ENCODE results near the gene CDT1.

CDT1 gene

DNA sequence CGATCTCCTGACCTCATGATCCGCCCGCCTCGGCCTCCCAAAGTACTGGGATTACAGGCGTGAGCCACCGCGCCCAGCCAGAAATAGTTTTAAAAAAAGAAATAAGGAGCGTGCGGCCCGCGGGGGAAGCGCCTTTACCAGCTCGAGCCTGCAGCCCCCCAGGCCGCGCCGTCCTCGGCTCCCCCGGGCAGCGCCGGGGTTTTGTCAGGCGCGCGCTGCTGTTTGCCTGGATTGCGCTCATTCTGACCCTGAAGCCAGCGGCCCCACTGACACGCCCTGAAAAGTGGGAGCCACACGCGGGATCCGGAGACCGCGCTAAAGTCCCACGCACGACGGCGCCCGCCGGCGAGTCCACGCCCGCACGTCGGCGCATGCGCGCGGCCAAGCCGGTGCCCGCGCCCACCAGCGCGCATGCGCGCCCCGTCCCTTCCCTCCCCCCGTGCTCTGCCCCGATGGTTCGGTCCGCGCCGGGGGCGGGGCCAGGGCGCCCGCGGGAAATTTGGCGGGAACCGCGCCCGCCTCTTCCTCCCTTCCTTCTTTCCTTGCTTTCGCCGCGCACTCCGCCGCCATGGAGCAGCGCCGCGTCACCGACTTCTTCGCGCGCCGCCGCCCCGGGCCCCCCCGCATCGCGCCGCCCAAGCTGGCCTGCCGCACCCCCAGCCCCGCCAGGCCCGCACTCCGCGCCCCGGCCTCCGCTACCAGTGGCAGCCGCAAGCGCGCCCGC lies at the start of gene CDT1:
CDT1 (plus strand) TSS at position 526 of the 724 bp plus-strand sequence; CDS start at position 569, 43 bp downstream.
- DNase-seq (ENCODE audit: low spot score): peak; percentile 83

DNA sequence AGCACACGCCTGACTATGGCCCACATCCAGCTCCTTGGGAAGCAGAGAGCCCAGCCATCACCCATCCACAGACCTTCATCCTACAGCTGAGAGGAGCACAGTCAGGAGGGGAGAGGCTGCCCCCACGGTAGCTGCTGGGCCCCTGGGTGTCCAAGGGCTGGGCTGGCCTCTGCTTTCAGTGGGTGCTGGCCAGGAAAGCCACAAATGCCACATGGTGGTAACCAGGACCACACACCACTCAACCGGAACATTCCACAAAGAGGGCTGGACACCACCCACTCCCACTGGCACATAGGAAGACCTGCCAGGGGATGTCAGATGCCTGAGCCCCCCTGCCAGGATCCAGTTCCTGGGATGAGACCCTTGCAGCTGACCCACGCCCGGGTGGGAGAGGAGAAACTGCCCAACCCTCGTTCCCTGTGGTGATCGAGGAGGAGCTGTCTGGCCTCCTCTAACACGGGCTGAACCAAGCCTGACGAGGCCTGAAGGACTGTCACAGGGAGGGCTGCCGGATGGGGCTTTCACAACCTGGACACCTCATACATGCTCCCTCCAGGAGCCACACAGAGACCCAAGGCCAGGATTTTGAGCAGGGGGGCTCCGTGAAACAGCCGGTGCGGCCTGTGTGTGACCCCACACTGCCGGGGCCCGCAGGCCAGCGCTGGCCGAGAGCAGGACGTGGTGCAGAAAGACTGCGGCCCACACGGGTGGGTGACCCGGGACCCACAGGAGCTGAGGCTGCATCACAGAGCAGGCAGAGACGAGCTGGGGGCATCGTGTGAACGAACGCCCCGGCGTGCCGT lies 49.3 kb upstream of the CDT1 start:
- no peak for DNase-seq (ENCODE audit: low spot score)

DNA sequence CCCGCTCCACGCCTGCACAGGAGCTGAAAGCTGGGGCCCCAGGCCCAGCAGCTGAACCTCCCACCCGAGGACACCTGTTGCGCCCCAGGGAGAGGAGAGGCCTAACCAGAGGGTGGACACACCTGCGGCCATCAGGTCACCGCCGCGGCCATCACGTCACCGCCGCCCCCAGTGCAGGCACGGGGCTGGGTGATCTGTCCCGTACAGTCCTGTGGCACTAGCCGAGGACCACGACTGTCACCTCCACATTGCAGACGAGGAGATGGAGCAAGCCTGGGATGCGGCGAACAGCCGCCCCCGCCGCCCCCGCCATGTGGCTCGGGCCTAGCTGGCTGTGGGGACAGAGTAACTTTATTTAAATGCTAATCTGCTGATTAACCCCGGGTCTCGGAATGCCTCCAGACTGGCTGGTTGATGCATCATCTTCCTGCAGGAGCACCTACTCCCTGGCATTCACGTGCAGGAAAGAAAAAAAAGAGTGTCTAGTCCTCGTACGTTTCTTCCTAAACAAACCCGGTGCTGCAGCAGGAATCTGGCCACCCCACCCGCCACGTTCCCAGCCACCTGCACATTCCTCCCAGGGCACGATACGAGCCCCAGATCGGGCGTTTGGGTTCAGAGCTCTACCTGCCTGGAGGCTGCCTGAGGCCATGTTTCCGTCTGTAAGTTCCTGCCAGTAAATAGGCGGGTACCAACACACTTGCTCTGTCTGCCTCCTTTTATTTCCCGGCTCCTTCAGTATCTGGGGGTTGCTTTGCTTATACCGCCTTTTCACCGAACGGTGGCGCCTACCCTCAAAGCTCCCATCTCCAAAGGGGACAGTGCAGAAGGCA lies 48.5 kb upstream of the CDT1 start:
- no peak for DNase-seq (ENCODE audit: low spot score)

GRCh38 chr16:88755745-88756443 lies 47.7 kb upstream of the CDT1 start:
- DNase-seq (ENCODE audit: low spot score): no peak

- no peak for DNase-seq (ENCODE audit: low spot score)
These were observed 45.2 kb upstream of the CDT1 start for GRCh38 chr16:88758227-88758943.

DNA sequence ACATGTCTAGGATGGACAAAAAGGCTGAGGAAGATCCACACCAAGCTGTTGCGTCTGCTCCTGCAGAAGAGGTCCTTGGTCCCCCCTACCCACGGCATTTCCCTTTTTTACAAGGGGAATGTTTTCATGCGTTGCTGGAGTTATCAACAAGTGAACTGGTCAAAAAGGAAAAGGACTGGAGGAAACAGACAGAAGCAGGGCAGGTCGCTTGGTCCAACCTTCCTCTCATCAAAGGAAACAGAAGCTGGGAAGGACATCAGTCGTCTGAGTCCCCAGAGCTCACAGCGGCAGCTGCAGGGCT lies 44.7 kb upstream of the CDT1 start:
- no peak for DNase-seq (ENCODE audit: low spot score)

DNA sequence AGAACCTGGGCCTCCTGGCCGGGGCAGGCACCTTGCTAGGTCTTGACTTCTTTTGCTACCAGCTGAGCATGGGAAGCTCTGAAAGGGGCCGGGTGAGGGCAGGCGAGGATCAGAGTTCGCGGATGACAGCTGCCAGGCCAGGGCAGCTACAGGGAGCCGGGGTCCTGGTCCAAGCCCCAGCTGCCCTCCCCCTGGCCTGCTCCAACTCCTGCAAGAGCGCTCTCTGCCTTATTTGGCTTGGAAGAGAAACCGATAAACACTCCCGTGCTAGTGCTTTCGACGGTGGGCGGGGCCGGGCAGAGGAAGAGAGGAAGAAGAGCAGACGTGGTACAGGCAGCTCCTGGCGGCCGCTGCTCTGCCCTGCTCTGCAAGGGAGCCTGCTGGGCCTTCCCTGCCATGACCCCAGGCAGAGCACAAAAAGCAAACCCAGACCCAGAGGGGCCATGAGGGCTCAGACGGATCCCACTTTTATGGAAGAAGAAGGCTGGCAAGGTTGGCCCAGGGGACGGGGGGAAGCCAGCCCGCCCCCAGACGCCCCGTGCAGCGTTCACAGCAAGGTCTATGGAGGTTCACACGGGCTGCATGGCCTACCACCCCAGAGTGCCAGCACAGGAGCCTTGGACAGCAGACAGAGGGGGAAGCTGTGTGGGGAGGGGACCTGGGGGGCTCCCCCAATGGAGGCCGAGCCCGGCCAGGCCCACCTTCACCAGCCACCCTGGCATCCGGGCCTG lies 44.2 kb upstream of the CDT1 start:
- DNase-seq (ENCODE audit: low spot score): no peak

- no peak for DNase-seq (ENCODE audit: low spot score)
These were observed 43.6 kb upstream of the CDT1 start for GRCh38 chr16:88759976-88760350.

DNA sequence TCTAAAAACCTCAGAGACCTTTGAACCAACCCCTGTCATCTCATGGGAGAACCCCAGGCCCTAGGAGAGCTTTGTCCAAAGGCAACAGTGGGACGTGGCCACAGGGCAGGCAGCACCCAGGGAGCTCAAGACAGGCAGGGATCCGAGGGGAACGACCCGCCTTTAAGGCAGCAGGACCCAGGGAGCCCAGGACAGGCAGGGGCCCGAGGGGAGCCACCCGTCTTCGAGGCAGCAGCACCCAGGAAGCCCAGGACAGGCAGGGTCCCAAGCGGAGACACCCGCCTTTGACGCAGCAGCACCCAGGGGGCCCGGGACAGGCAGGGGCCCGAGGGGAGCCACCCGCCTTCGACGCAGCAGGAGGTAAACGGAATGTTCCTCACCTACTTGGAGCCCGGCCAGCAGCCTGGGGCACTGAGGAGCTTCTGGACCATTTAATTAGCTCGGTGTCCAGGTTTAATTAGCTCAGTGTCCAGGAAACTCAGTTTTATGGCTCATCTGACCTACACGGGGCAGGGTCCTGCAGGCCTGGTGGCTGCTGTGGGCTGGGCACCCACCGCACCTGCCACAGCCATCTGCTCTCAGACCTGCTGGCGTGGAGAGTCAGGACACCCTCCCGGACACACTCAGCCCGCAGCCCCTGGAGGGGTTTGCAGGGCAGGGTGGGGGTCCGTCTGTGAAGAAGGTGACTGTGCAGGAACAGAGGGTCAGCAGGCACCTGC lies 43.0 kb upstream of the CDT1 start:
- no peak for DNase-seq (ENCODE audit: low spot score)

- DNase-seq (ENCODE audit: low spot score): no peak
These were observed 42.5 kb upstream of the CDT1 start for GRCh38 chr16:88761143-88761534.

DNA sequence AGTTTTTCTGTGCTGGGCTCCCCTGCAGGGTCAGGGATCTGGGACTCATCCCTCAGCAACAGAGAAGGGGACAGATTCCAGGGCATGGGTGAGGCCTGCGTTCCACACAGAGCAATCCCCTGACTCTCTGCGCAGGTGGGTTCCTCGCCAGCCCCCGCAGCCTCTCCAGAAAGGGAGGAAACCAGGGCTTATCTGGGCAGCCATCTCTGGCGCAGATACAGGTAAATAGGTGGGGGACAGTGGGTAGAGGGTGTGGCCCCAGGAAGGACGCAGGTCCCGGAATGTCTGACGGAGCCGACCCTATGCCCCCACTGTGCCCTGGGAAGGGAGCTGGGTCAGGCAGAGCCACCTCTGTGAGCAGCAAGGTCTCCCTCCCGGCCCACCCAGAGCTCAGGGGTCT lies 41.8 kb upstream of the CDT1 start:
- no peak for DNase-seq (ENCODE audit: low spot score)

DNA sequence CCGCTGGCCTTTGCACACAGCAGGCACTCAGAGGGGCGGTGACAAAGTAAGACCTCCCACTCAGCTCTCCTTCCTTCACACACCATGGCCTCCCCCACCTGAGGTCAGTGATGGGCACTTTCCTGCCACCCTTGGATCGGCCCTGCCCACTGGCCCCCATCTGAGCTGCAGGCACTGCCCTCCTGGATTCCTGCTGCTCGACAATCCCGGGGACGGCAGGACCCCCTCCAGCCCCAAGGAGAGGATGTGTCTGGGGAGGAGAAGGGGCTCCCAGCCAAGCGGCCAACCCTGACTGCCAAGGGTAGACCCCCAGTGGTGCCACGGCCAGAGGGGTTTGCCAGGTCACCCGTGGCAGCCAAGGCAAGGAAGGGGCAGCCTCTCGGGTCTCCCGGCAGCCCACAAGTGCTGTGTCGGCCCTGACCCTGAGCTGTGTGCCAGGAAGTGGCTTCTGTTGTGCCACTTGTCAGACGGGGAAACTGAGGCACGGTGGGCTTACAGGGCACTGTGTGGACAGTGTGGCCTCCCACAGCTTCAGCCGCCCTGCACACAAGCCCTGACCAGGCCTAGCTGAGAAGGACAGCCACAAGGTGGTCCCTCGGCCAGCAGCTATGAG lies 41.2 kb upstream of the CDT1 start:
- DNase-seq (ENCODE audit: low spot score): no peak

- DNase-seq (ENCODE audit: low spot score): no peak
These were observed 40.6 kb upstream of the CDT1 start for GRCh38 chr16:88762941-88763340.

DNA sequence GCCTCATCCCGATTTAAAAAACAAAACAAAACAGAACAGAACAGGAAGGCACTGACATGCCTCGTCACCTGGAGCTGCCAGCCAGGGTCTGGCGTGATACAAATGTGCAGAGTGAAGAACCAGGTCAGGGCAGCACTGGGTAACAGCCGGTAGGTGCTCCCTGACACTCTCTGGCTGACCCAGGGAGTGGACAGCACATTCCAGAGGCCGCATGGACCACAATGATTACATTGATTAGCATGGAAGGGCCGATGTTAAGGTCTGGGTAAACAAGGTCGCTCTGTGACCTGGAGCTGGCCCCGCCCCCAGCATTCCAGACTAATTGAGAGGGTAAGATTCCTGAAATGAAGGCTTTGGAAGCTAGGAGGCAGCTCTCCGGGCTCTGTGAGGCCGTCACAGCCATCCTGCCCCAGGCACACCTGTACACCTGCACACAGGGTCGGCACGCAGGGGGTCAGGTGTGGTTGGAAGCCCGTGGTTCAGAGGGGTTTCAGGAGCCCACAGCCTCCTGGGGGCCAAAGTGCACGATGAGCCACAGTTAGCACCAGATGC lies 40.0 kb upstream of the CDT1 start:
- no peak for DNase-seq (ENCODE audit: low spot score)

DNA sequence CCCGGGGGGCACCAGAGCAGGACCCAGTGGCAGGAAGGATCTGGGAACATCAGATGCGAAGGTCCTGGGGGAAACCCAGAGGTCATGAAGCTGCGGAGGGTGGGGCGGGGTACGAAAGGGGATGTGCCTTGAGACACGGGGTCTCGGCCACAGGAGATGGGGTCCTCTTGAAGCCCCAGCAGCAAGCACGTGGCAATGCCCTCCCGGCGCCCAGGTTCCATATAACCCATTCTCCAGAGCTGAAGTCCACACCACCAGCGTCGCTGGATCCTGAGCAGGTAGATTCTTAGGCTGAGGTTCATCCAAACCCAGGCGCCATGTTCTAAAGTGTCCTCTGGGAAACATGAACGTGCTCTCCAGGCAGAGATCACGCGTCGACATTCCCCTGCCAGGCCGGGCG lies 39.5 kb upstream of the CDT1 start:
- DNase-seq (ENCODE audit: low spot score): no peak

DNA sequence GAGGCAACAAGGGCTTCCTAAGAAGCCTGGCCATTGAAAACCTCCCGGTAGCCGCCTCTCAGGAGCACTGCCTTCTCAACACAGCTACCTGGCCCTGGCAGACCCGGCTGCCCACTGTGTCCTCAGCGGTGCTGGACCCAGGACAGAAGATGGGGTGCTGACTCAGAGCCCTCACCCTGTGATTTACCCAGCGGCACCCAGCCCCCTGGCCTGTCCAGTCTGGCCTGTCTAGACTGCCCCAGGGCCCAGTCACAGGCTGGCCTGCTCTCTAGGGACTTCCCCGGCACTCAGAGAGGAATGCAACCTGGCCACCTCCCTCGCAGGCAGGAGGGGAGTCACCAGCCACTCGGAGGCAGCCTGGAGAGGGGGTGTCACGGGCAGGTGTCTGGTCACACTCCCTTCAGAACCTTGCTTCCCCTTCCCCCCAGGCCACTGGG lies 38.7 kb upstream of the CDT1 start:
- no peak for DNase-seq (ENCODE audit: low spot score)

DNA sequence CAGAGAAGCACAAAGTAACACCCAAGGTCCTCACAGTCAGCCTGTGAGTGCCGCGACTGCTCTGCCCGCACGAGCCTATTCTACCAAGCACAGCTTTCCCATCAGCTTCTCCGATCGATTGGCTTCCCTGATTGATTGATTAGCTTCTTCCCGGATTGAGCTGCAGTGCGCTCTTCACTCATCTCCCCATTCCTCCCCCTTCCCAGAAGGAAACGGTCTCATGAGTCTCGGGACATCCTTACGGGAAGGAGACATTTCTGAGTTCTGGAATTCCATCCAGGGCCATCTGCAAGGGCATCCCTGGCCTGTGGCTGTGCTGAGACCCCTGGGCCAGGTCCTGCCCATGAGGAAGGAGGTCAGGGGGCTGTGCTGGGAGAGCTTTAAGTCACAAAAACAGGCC lies 36.6 kb upstream of the CDT1 start:
- DNase-seq (ENCODE audit: low spot score): no peak

DNA sequence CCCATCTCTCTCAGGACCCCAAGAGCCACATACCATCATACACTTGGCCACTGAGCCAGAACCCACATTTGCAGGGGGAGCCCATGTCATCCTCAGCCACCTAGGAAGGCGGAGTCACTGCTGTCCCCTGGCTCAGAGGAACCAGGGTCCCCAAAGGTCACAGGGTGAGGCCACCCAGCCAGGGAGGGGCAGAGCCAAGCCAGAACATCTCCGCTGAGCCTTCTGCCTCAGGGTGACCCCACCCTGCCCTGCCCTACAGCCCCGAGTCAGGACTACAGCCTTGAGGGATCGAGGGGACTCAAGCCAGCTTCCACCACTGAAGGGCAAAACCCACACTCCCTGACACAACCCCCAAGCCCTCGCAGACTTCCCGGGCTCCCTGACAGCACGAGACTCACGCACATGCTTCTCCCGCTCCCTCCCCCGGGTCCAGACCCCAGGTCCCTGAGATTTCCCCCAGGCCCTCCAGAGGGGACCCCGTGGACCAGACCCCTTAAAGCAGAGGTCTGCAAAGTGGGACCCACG lies 36.0 kb upstream of the CDT1 start:
- DNase-seq (ENCODE audit: low spot score): no peak

- no peak for DNase-seq (ENCODE audit: low spot score)
These were observed 35.4 kb upstream of the CDT1 start for GRCh38 chr16:88768071-88768783.
